Esophagus muscularis mucosa (tissue), 4 donors: Measurements from ENCODE around the gene PLBD2. TPM values are rescaled to one million over a fixed set of nuclear protein-coding genes. Genes with fewer than 3 reads are reported as not detected.

Source experiments
- DNase-seq: peaks from one replicate; pipeline ENCODE4 v3.0.0-alpha.2; 2017; ENCODE audit errors: extremely low spot score
- H3K27ac ChIP-seq, 4 donors: fragments of 200-600 bp; sonication (generic); replicated peaks in 1 of 4; 1 replicate in 3 of 4; 2 replicates in 1 of 4; pipeline ENCODE4 v1.5.1; 2016 to 2019; ENCODE audit warnings: mild to moderate bottlenecking in 1 of 4
- H3K27me3 ChIP-seq, 4 donors: fragments of 200-600 bp; sonication (generic); one replicate each; pipeline versions ENCODE4 v1.5.1 to v1.6.0; 2016 to 2019
- H3K36me3 ChIP-seq, 4 donors: fragments of 200-600 bp; sonication (generic); one replicate each; pipeline ENCODE4 v1.5.1; 2016 to 2019
- H3K4me1 ChIP-seq, 4 donors: fragments of 200-600 bp; sonication (generic); one replicate each; pipeline ENCODE4 v1.5.1; 2016 to 2019
- H3K4me3 ChIP-seq, 4 donors: fragments of 200-600 bp; sonication (generic); 1 replicate in 2 of 4; 2 replicates in 2 of 4; pipeline ENCODE4 v1.5.1; 2016 to 2019; ENCODE audit warnings: mild to moderate bottlenecking in 4 of 4, moderate library complexity in 1 of 4
- H3K9me3 ChIP-seq, 4 donors: fragments of 200-600 bp; sonication (generic); 1 replicate in 3 of 4; 2 replicates in 1 of 4; pipeline ENCODE4 v1.5.1; 2016 to 2019
- CTCF ChIP-seq, 3 experiments: fragments of 200-600 bp in 2 of 3; fragments of 450-650 bp in 1 of 3; sonication (generic) in 2 of 3; IDR thresholded peaks; one replicate each; pipeline ENCODE4 v1.5.1; 2017 to 2019; ENCODE audit warnings: antibody characterized with exemption in 3 of 3, mild to moderate bottlenecking in 2 of 3, moderate library complexity in 1 of 3
- EP300 ChIP-seq: sonication (generic); formaldehyde crosslinking; IDR thresholded peaks from one replicate; pipeline ENCODE4 v1.6.1; 2017; ENCODE audit warnings: antibody characterized with exemption
- POLR2A ChIP-seq: fragments of 450-650 bp; IDR thresholded peaks from one replicate; pipeline ENCODE4 v1.6.1; 2017; ENCODE audit warnings: antibody characterized with exemption, moderate library complexity, mild to moderate bottlenecking, low read depth
- POLR2AphosphoS5 ChIP-seq, 2 donors: sonication (generic); formaldehyde crosslinking; IDR thresholded peaks; one replicate each; pipeline ENCODE4 v1.6.1; 2017; ENCODE audit warnings: antibody characterized with exemption in 2 of 2
- WGBS: methylation state at CpG from one replicate; pipeline ENCODE4 v1.1.5; 2018; 5-methylcytosine and 5-hydroxymethylcytosine counted together
- intact Hi-C: fragments of 100-400 bp; cut with DNase I; formaldehyde crosslinking; loops from one replicate; pipeline ENCODE4 v1.15.1; 2023
- total RNA-seq, 4 donors: library from RNA; depleted of rRNA; stranded (reverse); fragments of >200 nt; gene quantifications; one replicate each; pipeline versions ENCODE4 v1.1.0 to v1.2.1, GENCODE V29; 2016

Gene PLBD2
- total RNA-seq, 4 donors from 2014 or later = 30.2 to 60.9 (median 33.1) TPM

DNA sequence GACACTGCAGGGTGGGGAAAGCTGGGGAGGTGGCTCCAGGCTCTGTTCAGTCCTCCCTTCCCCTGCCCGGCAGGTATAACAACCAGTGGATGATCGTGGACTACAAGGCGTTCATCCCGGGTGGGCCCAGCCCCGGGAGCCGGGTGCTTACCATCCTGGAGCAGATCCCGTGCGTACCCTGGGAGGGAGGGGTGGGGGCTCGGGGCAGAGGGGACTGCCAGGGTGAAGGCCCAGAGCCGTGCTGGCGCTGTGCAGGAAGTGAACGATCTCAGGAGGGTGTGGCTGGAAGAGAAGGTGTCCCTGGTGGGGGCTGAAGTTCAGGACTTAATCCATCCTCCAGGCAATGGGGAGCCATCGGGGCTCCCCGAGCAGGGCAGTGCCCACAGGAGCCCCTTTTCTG, 26.4 kb downstream of the PLBD2 start:
- 86% methylated on average over 13 of the region's 14 CpGs for WGBS
- intact Hi-C loops = no loop called here
- H3K36me3 ChIP-seq = peaks cover 41 to 100% (median 93%) of the 10 kb centered on the region in 4 donors
- H3K27ac ChIP-seq = no peak overlapping the region
- no peaks in the 10 kb centered on the region for H3K9me3 ChIP-seq
- DNase-seq = no peak
- no peaks in the 10 kb centered on the region for H3K4me1 ChIP-seq
- no peaks in the 10 kb centered on the region for H3K27me3 ChIP-seq
- TF ChIP-seq CTCF (IDR thresholded peaks at IDR 0.05) (no peak), POLR2AphosphoS5 (IDR thresholded peaks at IDR 0.05) (no peak), POLR2A (no peak), EP300 (no peak)
- no peak overlapping the region for H3K4me3 ChIP-seq

GRCh38 chr12:113385282-113385882, 27.0 kb downstream of the PLBD2 start:
- no peak for DNase-seq
- intact Hi-C loops = no loop called here
- Histone ChIP-seq H3K36me3 (peaks cover 44 to 100% (median 93%) of the 10 kb centered on the region in 4 donors), H3K27me3 (no peaks in the 10 kb centered on the region), H3K9me3 (no peaks in the 10 kb centered on the region), H3K4me1 (no peaks in the 10 kb centered on the region), H3K4me3 (no peak overlapping the region), H3K27ac (no peak overlapping the region)
- no peak for TF ChIP-seq EP300
- TF ChIP-seq POLR2A = no peak
- no peak for TF ChIP-seq POLR2AphosphoS5 (IDR thresholded peaks at IDR 0.05)
- no peak for TF ChIP-seq CTCF (IDR thresholded peaks at IDR 0.05)
- 96% methylated on average over 6 of the region's 6 CpGs for WGBS

- 94% methylated on average over 5 of the region's 12 CpGs for WGBS
- no peak for TF ChIP-seq EP300
- no peak for TF ChIP-seq POLR2AphosphoS5 (IDR thresholded peaks at IDR 0.05)
- TF ChIP-seq CTCF (IDR thresholded peaks at IDR 0.05) = no peak
- TF ChIP-seq POLR2A = no peak
- Histone ChIP-seq H3K27ac (no peak overlapping the region), H3K36me3 (peaks cover 36 to 94% (median 86%) of the 10 kb centered on the region in 4 donors), H3K9me3 (no peaks in the 10 kb centered on the region), H3K4me3 (no peak overlapping the region), H3K27me3 (no peaks in the 10 kb centered on the region), H3K4me1 (no peaks in the 10 kb centered on the region)
- intact Hi-C loops = no loop called here
- DNase-seq = no peak
These were observed 28.6 kb downstream of the PLBD2 start for GRCh38 chr12:113386866-113387566.

DNA sequence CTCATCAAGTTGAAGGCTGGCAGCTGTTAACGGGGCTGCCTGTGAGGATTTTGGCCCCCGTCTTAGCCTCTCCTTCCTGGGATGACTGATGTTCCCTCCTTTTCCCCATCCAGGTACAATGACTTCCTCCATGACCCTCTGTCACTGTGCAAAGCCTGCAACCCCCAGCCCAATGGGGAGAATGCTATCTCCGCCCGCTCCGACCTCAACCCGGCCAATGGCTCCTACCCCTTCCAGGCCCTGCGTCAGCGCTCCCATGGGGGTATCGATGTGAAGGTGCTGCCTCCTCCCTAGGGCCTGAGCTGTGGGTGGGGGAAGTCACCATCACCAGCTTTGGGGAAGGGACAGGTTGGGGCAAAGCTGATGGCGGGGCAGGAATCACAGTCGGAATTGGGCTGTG, 29.2 kb downstream of the PLBD2 start:
- H3K27ac ChIP-seq = no peak overlapping the region
- no peaks in the 10 kb centered on the region for H3K9me3 ChIP-seq
- no peak for DNase-seq
- peaks cover 36 to 88% (median 83%) of the 10 kb centered on the region in 4 donors for H3K36me3 ChIP-seq
- intact Hi-C loops = no loop called here
- no peaks in the 10 kb centered on the region for H3K27me3 ChIP-seq
- no peak overlapping the region for H3K4me3 ChIP-seq
- 98% methylated on average over 9 of the region's 11 CpGs for WGBS
- no peak for TF ChIP-seq CTCF (IDR thresholded peaks at IDR 0.05)
- no peak for TF ChIP-seq POLR2A
- no peak for TF ChIP-seq POLR2AphosphoS5 (IDR thresholded peaks at IDR 0.05)
- TF ChIP-seq EP300 = no peak
- no peaks in the 10 kb centered on the region for H3K4me1 ChIP-seq
